Mesendoderm (in vitro differentiated cells): ENCODE results near the gene PACSIN2.

ENCODE experiments used
- DNase-seq: peaks from one replicate; pipeline ENCODE4 v3.0.0; 2013
- H2AK5ac ChIP-seq: 2 replicates; pipeline ENCODE4 v1.6.1; 2013; ENCODE audit warnings: low read length, inconsistent platforms
- H2BK120ac ChIP-seq: 2 replicates; pipeline ENCODE4 v1.6.1; 2013; ENCODE audit warnings: low read depth, mild to moderate bottlenecking, low read length, moderate library complexity, mixed read lengths
- H2BK15ac ChIP-seq: replicated peaks from 2 replicates; pipeline ENCODE4 v1.6.1; 2013; ENCODE audit warnings: low read depth, mild to moderate bottlenecking, moderate library complexity
- H2BK5ac ChIP-seq: 2 replicates; pipeline ENCODE4 v1.6.1; 2013; ENCODE audit warnings: low read length, inconsistent platforms
- H3K18ac ChIP-seq: 2 replicates; pipeline ENCODE4 v1.6.1; 2013; ENCODE audit warnings: mild to moderate bottlenecking, low read length, mixed read lengths
- H3K23ac ChIP-seq: one replicate; pipeline ENCODE4 v1.6.1; 2013; ENCODE audit warnings: low read length
- H3K27ac ChIP-seq: 2 replicates; pipeline ENCODE4 v1.5.1; 2013; ENCODE audit warnings: low read depth, mild to moderate bottlenecking, inconsistent platforms, low read length, moderate library complexity
- H3K27me3 ChIP-seq: 2 replicates; pipeline ENCODE4 v1.6.1; 2013; ENCODE audit warnings: low read length, control low read depth, mild to moderate bottlenecking, inconsistent platforms; ENCODE audit not compliant: insufficient read depth, poor library complexity
- H3K36me3 ChIP-seq: 2 replicates; pipeline ENCODE4 v1.6.1; 2013; ENCODE audit warnings: low read length, inconsistent platforms; ENCODE audit not compliant: control insufficient read depth, insufficient read depth
- H3K4ac ChIP-seq: one replicate; pipeline ENCODE4 v1.6.1; 2013; ENCODE audit warnings: low read depth, mild to moderate bottlenecking, low read length, moderate library complexity
- H3K4me1 ChIP-seq: 2 replicates; pipeline ENCODE4 v1.6.1; 2013; ENCODE audit warnings: low read depth, low read length, inconsistent platforms; ENCODE audit not compliant: control insufficient read depth
- H3K4me2 ChIP-seq: 2 replicates; pipeline ENCODE4 v1.6.1; 2013; ENCODE audit warnings: low read length
- H3K4me3 ChIP-seq: 2 replicates; pipeline ENCODE4 v1.5.1; 2013; ENCODE audit warnings: mild to moderate bottlenecking, low read length
- H3K56ac ChIP-seq: one replicate; pipeline ENCODE4 v1.6.1; 2013; ENCODE audit warnings: low read length
- H3K79me1 ChIP-seq: 2 replicates; pipeline ENCODE4 v1.6.1; 2013; ENCODE audit warnings: low read length, inconsistent platforms
- H3K79me2 ChIP-seq: 2 replicates; pipeline ENCODE4 v1.6.1; 2013; ENCODE audit warnings: mild to moderate bottlenecking, low read length; ENCODE audit not compliant: control insufficient read depth, insufficient read depth
- H3K9ac ChIP-seq: 2 replicates; pipeline ENCODE4 v1.6.1; 2013; ENCODE audit warnings: low read length, inconsistent platforms
- H4K5ac ChIP-seq: one replicate; pipeline ENCODE4 v1.6.1; 2013; ENCODE audit warnings: low read length
- H4K8ac ChIP-seq: one replicate; pipeline ENCODE4 v1.6.1; 2013; ENCODE audit warnings: low read depth, mild to moderate bottlenecking, control low read depth, low read length, moderate library complexity
- WGBS: extraction: QIAGEN DNeasy Blood & Tissue Kit; methylation state at CpG from one replicate; pipeline ENCODE4 v1.1.7; 2013; ENCODE audit warnings: low lambda C conversion rate, missing lambda C conversion rate; ENCODE audit not compliant: insufficient coverage; ENCODE audit errors: extremely low coverage; 5-methylcytosine and 5-hydroxymethylcytosine counted together

Gene PACSIN2

GRCh38 chr22:42950281-42950680, 64.7 kb downstream of the PACSIN2 start:
- no peaks in the 10 kb centered on the region for H3K36me3 ChIP-seq
- H3K27me3 ChIP-seq: no peaks in the 10 kb centered on the region
- H4K5ac ChIP-seq: no peak overlapping the region
- no peak overlapping the region for H2BK5ac ChIP-seq
- H3K4ac ChIP-seq: no peak overlapping the region
- no peak overlapping the region for H3K56ac ChIP-seq
- no peak overlapping the region for H2AK5ac ChIP-seq
- no peak overlapping the region for H2BK120ac ChIP-seq
- DNase-seq: no peak
- no peak overlapping the region for H2BK15ac ChIP-seq
- whole genome bisulfite sequencing: no CpG with 5 or more reads among the region's 5 CpGs
- H3K79me2 ChIP-seq: peaks cover 48% of the 10 kb centered on the region
- H4K8ac ChIP-seq: no peak overlapping the region
- peaks cover 38% of the 10 kb centered on the region for H3K79me1 ChIP-seq
- H3K27ac ChIP-seq: no peak overlapping the region
- no peak overlapping the region for H3K9ac ChIP-seq
- H3K18ac ChIP-seq: no peak overlapping the region
- peaks cover 11% of the 10 kb centered on the region for H3K4me1 ChIP-seq
- no peak overlapping the region for H3K23ac ChIP-seq
- no peak overlapping the region for H3K4me3 ChIP-seq
- H3K4me2 ChIP-seq: no peak overlapping the region

DNA sequence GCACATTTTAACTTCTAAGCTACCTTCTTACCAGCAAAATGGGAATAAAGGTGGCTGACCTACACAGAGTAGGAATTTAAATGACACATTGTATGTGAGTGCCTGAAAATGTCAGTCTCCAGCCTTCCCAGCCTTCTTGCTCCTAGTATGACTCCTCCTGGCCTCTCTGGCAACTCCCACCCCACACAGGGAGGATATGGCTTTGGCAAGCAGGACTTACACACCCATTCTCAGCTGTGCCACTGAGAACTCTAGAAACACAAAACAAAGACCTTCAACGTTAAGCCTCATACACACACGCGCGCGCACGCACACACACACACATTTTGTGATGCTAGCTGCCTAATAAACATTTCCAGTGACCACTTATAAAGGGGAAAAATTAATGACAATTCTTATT, 65.8 kb downstream of the PACSIN2 start:
- no peak overlapping the region for H4K5ac ChIP-seq
- no peak overlapping the region for H2BK5ac ChIP-seq
- no CpG with 5 or more reads among the region's 6 CpGs for WGBS
- peak; percentile 58 for DNase-seq
- H4K8ac ChIP-seq: no peak overlapping the region
- no peak overlapping the region for H3K4ac ChIP-seq
- H3K36me3 ChIP-seq: no peaks in the 10 kb centered on the region
- no peak overlapping the region for H3K4me3 ChIP-seq
- H3K79me1 ChIP-seq: peaks cover 32% of the 10 kb centered on the region
- no peak overlapping the region for H3K4me2 ChIP-seq
- peaks cover 7% of the 10 kb centered on the region for H3K4me1 ChIP-seq
- H2AK5ac ChIP-seq: no peak overlapping the region
- H2BK120ac ChIP-seq: no peak overlapping the region
- no peak overlapping the region for H3K9ac ChIP-seq
- H3K18ac ChIP-seq: no peak overlapping the region
- no peak overlapping the region for H3K27ac ChIP-seq
- H3K56ac ChIP-seq: no peak overlapping the region
- peaks cover 44% of the 10 kb centered on the region for H3K79me2 ChIP-seq
- no peaks in the 10 kb centered on the region for H3K27me3 ChIP-seq
- H2BK15ac ChIP-seq: no peak overlapping the region
- H3K23ac ChIP-seq: no peak overlapping the region

GRCh38 chr22:42948294-42948693, 66.7 kb downstream of the PACSIN2 start:
- Histone ChIP-seq H3K79me1 (peaks cover 32% of the 10 kb centered on the region), H2BK120ac (no peak overlapping the region), H3K4me1 (peaks cover 7% of the 10 kb centered on the region), H3K4ac (no peak overlapping the region), H2BK15ac (no peak overlapping the region), H3K36me3 (no peaks in the 10 kb centered on the region), H3K9ac (no peak overlapping the region), H3K4me3 (no peak overlapping the region), H3K56ac (no peak overlapping the region), H3K27ac (no peak overlapping the region), H4K5ac (no peak overlapping the region), H3K79me2 (peaks cover 42% of the 10 kb centered on the region), H2AK5ac (no peak overlapping the region), H2BK5ac (no peak overlapping the region), H3K27me3 (no peaks in the 10 kb centered on the region), H3K23ac (no peak overlapping the region), H4K8ac (no peak overlapping the region), H3K4me2 (no peak overlapping the region), H3K18ac (no peak overlapping the region)
- DNase-seq: no peak
- no CpG with 5 or more reads among the region's 2 CpGs for WGBS

- H3K79me1 ChIP-seq: peaks cover 33% of the 10 kb centered on the region
- H3K36me3 ChIP-seq: no peaks in the 10 kb centered on the region
- no peak overlapping the region for H2BK15ac ChIP-seq
- no peak overlapping the region for H3K4me2 ChIP-seq
- H4K8ac ChIP-seq: no peak overlapping the region
- no peak overlapping the region for H4K5ac ChIP-seq
- H2AK5ac ChIP-seq: no peak overlapping the region
- no peak overlapping the region for H3K4ac ChIP-seq
- no peak overlapping the region for H3K23ac ChIP-seq
- no CpG with 5 or more reads among the region's 13 CpGs for WGBS
- H3K9ac ChIP-seq: no peak overlapping the region
- no peak overlapping the region for H3K4me3 ChIP-seq
- no peaks in the 10 kb centered on the region for H3K27me3 ChIP-seq
- no peak overlapping the region for H3K18ac ChIP-seq
- H3K4me1 ChIP-seq: peaks cover 7% of the 10 kb centered on the region
- peaks cover 42% of the 10 kb centered on the region for H3K79me2 ChIP-seq
- DNase-seq: peak; percentile 72
- H2BK120ac ChIP-seq: no peak overlapping the region
- H2BK5ac ChIP-seq: no peak overlapping the region
- no peak overlapping the region for H3K27ac ChIP-seq
- no peak overlapping the region for H3K56ac ChIP-seq
These were observed 67.5 kb downstream of the PACSIN2 start for GRCh38 chr22:42947211-42947990.

GRCh38 chr22:42946546-42947198, 68.3 kb downstream of the PACSIN2 start:
- Histone ChIP-seq H2BK120ac (no peak overlapping the region), H3K4me3 (no peak overlapping the region), H3K18ac (no peak overlapping the region), H4K8ac (no peak overlapping the region), H3K36me3 (no peaks in the 10 kb centered on the region), H3K79me1 (peaks cover 30% of the 10 kb centered on the region), H2BK5ac (no peak overlapping the region), H3K4ac (no peak overlapping the region), H3K27me3 (no peaks in the 10 kb centered on the region), H4K5ac (no peak overlapping the region), H3K4me1 (peaks cover 7% of the 10 kb centered on the region), H2BK15ac (no peak overlapping the region), H3K9ac (no peak overlapping the region), H3K79me2 (peaks cover 38% of the 10 kb centered on the region), H3K4me2 (no peak overlapping the region), H2AK5ac (no peak overlapping the region), H3K56ac (no peak overlapping the region), H3K27ac (no peak overlapping the region), H3K23ac (no peak overlapping the region)
- DNase-seq: no peak
- no CpG with 5 or more reads among the region's 16 CpGs for WGBS
